ENCODE data around the gene SLCO2A1. TPM values are rescaled to one million over a fixed set of nuclear protein-coding genes. Genes with fewer than 3 reads are reported as not detected.
A peak's percentile ranks its signal among the peaks of the same experiment; 100 is the strongest.

SLCO2A1 gene
- total RNA-seq, 8 experiments from 2014 or later: 0.16 to 9.0 (median 1.5) TPM

- Histone ChIP-seq H3K4me3 (no peak overlapping the region), H3K27ac (no peak overlapping the region), H3K4me1 (replicated peaks in 1 of 2) (no peaks in the 10 kb centered on the region)
- in situ Hi-C loops (cut with MboI; ENCODE audit: low pct_unique_long_range_greater_than_20kb in 2 of 9, low sequenced_read_pairs in 9 of 9, unreplicated experiment in 9 of 9): loop anchor here in 3 of 9 experiments (25.0 kb wide), 2 partner anchors 247 to 272 kb away; no protein-coding TSS in a partner anchor
- no peak for ATAC-seq (replicated peaks in 6 of 8)
- 77 to 100% (median 93%) methylated on average over 1 to 10 of the region's 10 CpGs for WGBS, 10 experiments
These were observed 89.2 kb downstream of the SLCO2A1 start for GRCh38 chr3:133940536-133940935.

- in situ Hi-C loops (cut with MboI; ENCODE audit: low pct_unique_long_range_greater_than_20kb in 2 of 9, low sequenced_read_pairs in 9 of 9, unreplicated experiment in 9 of 9): loop anchor here in 3 of 9 experiments (25.0 kb wide), 2 partner anchors 248 to 273 kb away; no protein-coding TSS in a partner anchor
- no peak for ATAC-seq (replicated peaks in 6 of 8)
- H3K4me3 ChIP-seq: no peak overlapping the region
- WGBS, 10 experiments: 40 to 100% (median 56%) methylated on average over 1 of the region's 1 CpG; no CpG with 5 or more reads in 5 of the 10 experiments
- no peak overlapping the region for H3K27ac ChIP-seq
- no peaks in the 10 kb centered on the region for H3K4me1 ChIP-seq (replicated peaks in 1 of 2)
These were observed 90.3 kb downstream of the SLCO2A1 start for GRCh38 chr3:133939463-133939835.

GRCh38 chr3:133938770-133939462 lies 90.8 kb downstream of the SLCO2A1 start:
- Histone ChIP-seq H3K4me1 (replicated peaks in 1 of 2) (no peaks in the 10 kb centered on the region), H3K4me3 (no peak overlapping the region), H3K27ac (no peak overlapping the region)
- peak in 4 of 8 experiments; percentile 23 to 93 (median 90) for ATAC-seq (replicated peaks in 6 of 8)
- 0 to 100% (median 82%) methylated on average over 1 of the region's 2 CpGs; no CpG with 5 or more reads in 6 of the 10 experiments for WGBS, 10 experiments
- in situ Hi-C loops (cut with MboI; ENCODE audit: low pct_unique_long_range_greater_than_20kb in 2 of 9, low sequenced_read_pairs in 9 of 9, unreplicated experiment in 9 of 9): loop anchor here in 3 of 9 experiments (25.0 kb wide), 2 partner anchors 248 to 273 kb away; no protein-coding TSS in a partner anchor

DNA sequence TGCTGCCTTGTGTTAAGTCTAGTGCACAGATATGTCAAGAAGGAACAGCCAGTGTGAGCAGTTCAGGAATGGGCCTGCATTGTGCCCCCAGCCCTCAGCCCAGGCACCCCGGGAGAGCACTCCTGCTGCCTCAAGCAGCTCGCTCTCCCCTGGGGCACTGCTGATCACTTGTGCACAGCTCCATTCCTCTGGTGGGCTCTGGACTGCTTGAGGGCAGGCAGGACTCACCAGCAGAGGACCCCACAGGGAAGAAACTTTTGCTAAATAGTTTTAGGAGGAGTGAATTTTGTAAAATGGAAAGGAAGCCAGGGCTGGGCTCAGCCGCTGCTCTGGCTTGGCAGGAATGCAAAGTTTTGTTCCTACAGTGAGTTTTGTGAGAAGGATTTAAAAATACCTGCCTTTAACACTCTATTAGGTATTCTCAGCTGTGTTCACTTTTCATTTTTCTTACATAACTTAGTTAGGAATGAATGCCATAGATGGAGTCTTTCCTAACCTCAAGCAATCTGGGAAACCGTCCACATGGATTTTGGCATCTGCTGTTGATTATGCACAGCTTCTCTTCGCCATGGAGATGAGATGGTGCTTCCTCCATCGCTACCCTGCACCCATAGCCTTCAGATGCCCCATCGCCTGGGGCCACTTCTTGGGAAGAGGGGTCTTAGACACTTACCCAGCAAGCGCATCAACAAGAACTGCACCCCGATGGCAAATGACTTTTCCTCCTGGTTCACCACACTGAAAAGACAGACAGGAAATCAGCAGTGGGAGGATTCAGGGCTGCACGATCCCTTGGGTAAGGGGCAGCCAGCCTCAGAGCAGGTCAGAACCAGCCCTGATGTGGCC lies 91.7 kb downstream of the SLCO2A1 start:
- Histone ChIP-seq H3K27ac (no peak overlapping the region), H3K4me3 (no peak overlapping the region), H3K4me1 (replicated peaks in 1 of 2) (no peaks in the 10 kb centered on the region)
- 0 to 100% (median 93%) methylated on average over 1 to 6 of the region's 10 CpGs for WGBS, 10 experiments
- peak in 3 of 8 experiments; percentile 14 to 44 (median 16) for ATAC-seq (replicated peaks in 6 of 8)
- in situ Hi-C loops (cut with MboI; ENCODE audit: low pct_unique_long_range_greater_than_20kb in 2 of 9, low sequenced_read_pairs in 9 of 9, unreplicated experiment in 9 of 9): loop anchor here in 3 of 9 experiments (25.0 kb wide), 2 partner anchors 249 to 274 kb away; no protein-coding TSS in a partner anchor

GRCh38 chr3:133937061-133937686 lies 92.6 kb downstream of the SLCO2A1 start:
- Histone ChIP-seq H3K27ac (no peak overlapping the region), H3K4me1 (replicated peaks in 1 of 2) (no peaks in the 10 kb centered on the region), H3K4me3 (no peak overlapping the region)
- in situ Hi-C loops (cut with MboI; ENCODE audit: low pct_unique_long_range_greater_than_20kb in 2 of 9, low sequenced_read_pairs in 9 of 9, unreplicated experiment in 9 of 9): loop anchor here in 3 of 9 experiments (25.0 kb wide), 2 partner anchors 250 to 275 kb away; no protein-coding TSS in a partner anchor
- no peak for ATAC-seq (replicated peaks in 6 of 8)
- WGBS, 10 experiments: 33 to 100% (median 75%) methylated on average over 1 to 7 of the region's 8 CpGs; no CpG with 5 or more reads in 3 of the 10 experiments

GRCh38 chr3:133935843-133936769 lies 93.6 kb downstream of the SLCO2A1 start:
- Histone ChIP-seq H3K27ac (no peak overlapping the region), H3K4me1 (replicated peaks in 1 of 2) (no peaks in the 10 kb centered on the region), H3K4me3 (no peak overlapping the region)
- ATAC-seq (replicated peaks in 6 of 8): no peak
- WGBS, 10 experiments: 40 to 100% (median 88%) methylated on average over 1 to 5 of the region's 13 CpGs; no CpG with 5 or more reads in 2 of the 10 experiments
- in situ Hi-C loops (cut with MboI; ENCODE audit: low pct_unique_long_range_greater_than_20kb in 2 of 9, low sequenced_read_pairs in 9 of 9, unreplicated experiment in 9 of 9): loop anchor here in 3 of 9 experiments (25.0 kb wide), 2 partner anchors 251 to 276 kb away; no protein-coding TSS in a partner anchor

- Histone ChIP-seq H3K4me1 (replicated peaks in 1 of 2) (no peaks in the 10 kb centered on the region), H3K4me3 (no peak overlapping the region), H3K27ac (no peak overlapping the region)
- 75 to 94% (median 80%) methylated on average over 1 to 7 of the region's 11 CpGs; no CpG with 5 or more reads in 5 of the 10 experiments for WGBS, 10 experiments
- in situ Hi-C loops (cut with MboI; ENCODE audit: low pct_unique_long_range_greater_than_20kb in 2 of 9, low sequenced_read_pairs in 9 of 9, unreplicated experiment in 9 of 9): loop anchor here in 3 of 9 experiments (25.0 kb wide), 2 partner anchors 252 to 277 kb away; no protein-coding TSS in a partner anchor
- ATAC-seq (replicated peaks in 6 of 8): no peak
These were observed 94.5 kb downstream of the SLCO2A1 start for GRCh38 chr3:133934996-133935842.

GRCh38 chr3:133934073-133934970 lies 95.4 kb downstream of the SLCO2A1 start:
- 70 to 100% (median 80%) methylated on average over 1 to 10 of the region's 10 CpGs; no CpG with 5 or more reads in 2 of the 10 experiments for WGBS, 10 experiments

GRCh38 chr3:133933097-133934024 lies 96.4 kb downstream of the SLCO2A1 start:
- Histone ChIP-seq H3K4me1 (replicated peaks in 1 of 2) (no peaks in the 10 kb centered on the region), H3K4me3 (no peak overlapping the region), H3K27ac (no peak overlapping the region)
- WGBS, 10 experiments: 60 to 100% (median 80%) methylated on average over 1 to 8 of the region's 9 CpGs; no CpG with 5 or more reads in 3 of the 10 experiments
- peak in 1 of 8 experiments; percentile 17 for ATAC-seq (replicated peaks in 6 of 8)
- in situ Hi-C loops (cut with MboI; ENCODE audit: low pct_unique_long_range_greater_than_20kb in 2 of 9, low sequenced_read_pairs in 9 of 9, unreplicated experiment in 9 of 9): loop anchor here in 3 of 9 experiments (25.0 kb wide), 2 partner anchors 254 to 279 kb away; no protein-coding TSS in a partner anchor

More at GRCh38 chr3:133934073-133934970, 95.4 kb downstream of the SLCO2A1 start:
- Histone ChIP-seq H3K27ac (no peak overlapping the region), H3K4me1 (replicated peaks in 1 of 2) (no peaks in the 10 kb centered on the region), H3K4me3 (no peak overlapping the region)
- in situ Hi-C loops (cut with MboI; ENCODE audit: low pct_unique_long_range_greater_than_20kb in 2 of 9, low sequenced_read_pairs in 9 of 9, unreplicated experiment in 9 of 9): loop anchor here in 3 of 9 experiments (25.0 kb wide), 2 partner anchors 253 to 278 kb away; no protein-coding TSS in a partner anchor
- ATAC-seq (replicated peaks in 6 of 8): no peak
